ENCODE results near the gene CERS6.
"Not testable (repeated sequence)": the region's sequence is repeated elsewhere in the genome, so short reads cannot be mapped to it uniquely, and the experiment has no call there.

Gene CERS6

GRCh38 chr2:168732100-168732499 lies 276.0 kb downstream of the CERS6 start:
- no peak for DNase-seq (ENCODE audit: low read depth in 2 of 2)

- no peak for DNase-seq (ENCODE audit: low read depth in 2 of 2)
Measured at GRCh38 chr2:168732506-168732905, 276.4 kb downstream of the CERS6 start.

GRCh38 chr2:168734199-168734760 lies 278.2 kb downstream of the CERS6 start:
- DNase-seq (ENCODE audit: low read depth in 2 of 2) = no peak

- DNase-seq (ENCODE audit: low read depth in 2 of 2) = no peak
Measured at GRCh38 chr2:168736649-168737445, 280.8 kb downstream of the CERS6 start.

- no peak for DNase-seq (ENCODE audit: low read depth in 2 of 2)
Measured at GRCh38 chr2:168738062-168738461, 282.0 kb downstream of the CERS6 start.

- DNase-seq (ENCODE audit: low read depth in 2 of 2) = no peak
Measured at GRCh38 chr2:168740360-168740759, 284.3 kb downstream of the CERS6 start.

GRCh38 chr2:168740788-168741187 lies 284.7 kb downstream of the CERS6 start:
- DNase-seq (ENCODE audit: low read depth in 2 of 2) = no peak

- DNase-seq (ENCODE audit: low read depth in 2 of 2) = no peak
Measured at GRCh38 chr2:168742258-168742932, 286.3 kb downstream of the CERS6 start.

- no peak for DNase-seq (ENCODE audit: low read depth in 2 of 2)
Measured at GRCh38 chr2:168744844-168745243, 288.8 kb downstream of the CERS6 start.

GRCh38 chr2:168748461-168748860 lies 292.4 kb downstream of the CERS6 start:
- no peak for DNase-seq (ENCODE audit: low read depth in 2 of 2)

- DNase-seq (ENCODE audit: low read depth in 2 of 2) = no peak
Measured at GRCh38 chr2:168749297-168749696, 293.2 kb downstream of the CERS6 start.

GRCh38 chr2:168751104-168751740 lies 295.1 kb downstream of the CERS6 start:
- peak in 1 of 2 donors; percentile 4 for DNase-seq (ENCODE audit: low read depth in 2 of 2)

GRCh38 chr2:168752361-168752760 lies 296.3 kb downstream of the CERS6 start:
- no peak for DNase-seq (ENCODE audit: low read depth in 2 of 2)

GRCh38 chr2:168753765-168754329 lies 297.8 kb downstream of the CERS6 start:
- DNase-seq (ENCODE audit: low read depth in 2 of 2) = no peak

- no peak for DNase-seq (ENCODE audit: low read depth in 2 of 2)
Measured at GRCh38 chr2:168757223-168757622, 301.2 kb downstream of the CERS6 start.

GRCh38 chr2:168758970-168759820 lies 303.1 kb downstream of the CERS6 start:
- no peak for DNase-seq (ENCODE audit: low read depth in 2 of 2)

GRCh38 chr2:168765401-168765800 lies 309.3 kb downstream of the CERS6 start:
- DNase-seq (ENCODE audit: low read depth in 2 of 2) = no peak

- DNase-seq (ENCODE audit: low read depth in 2 of 2) = no peak
Measured at GRCh38 chr2:168766600-168766999, 310.5 kb downstream of the CERS6 start.

- DNase-seq (ENCODE audit: low read depth in 2 of 2) = no peak
Measured at GRCh38 chr2:168767258-168767657, 311.2 kb downstream of the CERS6 start.

GRCh38 chr2:168768357-168768756 lies 312.3 kb downstream of the CERS6 start:
- DNase-seq (ENCODE audit: low read depth in 2 of 2) = not testable (repeated sequence)

GRCh38 chr2:168770796-168771195 lies 314.7 kb downstream of the CERS6 start:
- no peak for DNase-seq (ENCODE audit: low read depth in 2 of 2)

All from stimulated activated CD4-positive, alpha-beta T cell treated with anti-CD3 and anti-CD28 coated beads, Interleukin-15, amount 100 ng/mL, for 48 hours (primary cell).